Measurements from ENCODE around the gene TLCD3A. TPM values are rescaled to one million over a fixed set of nuclear protein-coding genes. Genes with fewer than 3 reads are reported as not detected.

The TLCD3A gene
- total and polyA plus RNA-seq, 2 donors (not counting 1 experiment from before 2014, with no cell fraction given): 7.6 to 54.7 TPM

GRCh38 chr17:760371-760770, 28.0 kb downstream of the TLCD3A start:
- Histone ChIP-seq H3K79me2 (ENCODE audit: control insufficient read depth, insufficient read depth, low read length) (no peaks in the 10 kb centered on the region), H3K36me3 (ENCODE audit: control insufficient read depth, insufficient read depth, low read length) (peaks cover 8% of the 10 kb centered on the region), H3K27ac (ENCODE audit: insufficient read depth, low read length) (no peak overlapping the region), H3K9ac (ENCODE audit: insufficient read depth, low read length) (no peak overlapping the region), H3K27me3 (ENCODE audit: control insufficient read depth, insufficient read depth, low read length) (no peaks in the 10 kb centered on the region), H4K20me1 (ENCODE audit: control insufficient read depth, extremely low read depth, insufficient read depth, low read length) (no peaks in the 10 kb centered on the region), H3K9me3 (ENCODE audit: control insufficient read depth, insufficient read depth, low read depth, low read length) (no peaks in the 10 kb centered on the region), H3K4me1 (ENCODE audit: control insufficient read depth, extremely low read depth, insufficient read depth, low read length) (no peaks in the 10 kb centered on the region), H3K4me2 (ENCODE audit: extremely low read depth, insufficient read depth, low read length) (no peak overlapping the region), H3K4me3 (replicated peaks in 1 of 4; ENCODE audit: control extremely low read depth in 1 of 4, insufficient read depth in 1 of 4, low read depth in 3 of 4, low read length in 4 of 4) (no peak overlapping the region), H2AFZ (ENCODE audit: low read length) (no peak overlapping the region)
- DNase-seq (ENCODE audit: low read depth in 2 of 2): no peak
- TF ChIP-seq EZH2 (IDR thresholded peaks at IDR 0.05; ENCODE audit: low read length, missing control alignments): no peak
- TF ChIP-seq, protein P1, sequence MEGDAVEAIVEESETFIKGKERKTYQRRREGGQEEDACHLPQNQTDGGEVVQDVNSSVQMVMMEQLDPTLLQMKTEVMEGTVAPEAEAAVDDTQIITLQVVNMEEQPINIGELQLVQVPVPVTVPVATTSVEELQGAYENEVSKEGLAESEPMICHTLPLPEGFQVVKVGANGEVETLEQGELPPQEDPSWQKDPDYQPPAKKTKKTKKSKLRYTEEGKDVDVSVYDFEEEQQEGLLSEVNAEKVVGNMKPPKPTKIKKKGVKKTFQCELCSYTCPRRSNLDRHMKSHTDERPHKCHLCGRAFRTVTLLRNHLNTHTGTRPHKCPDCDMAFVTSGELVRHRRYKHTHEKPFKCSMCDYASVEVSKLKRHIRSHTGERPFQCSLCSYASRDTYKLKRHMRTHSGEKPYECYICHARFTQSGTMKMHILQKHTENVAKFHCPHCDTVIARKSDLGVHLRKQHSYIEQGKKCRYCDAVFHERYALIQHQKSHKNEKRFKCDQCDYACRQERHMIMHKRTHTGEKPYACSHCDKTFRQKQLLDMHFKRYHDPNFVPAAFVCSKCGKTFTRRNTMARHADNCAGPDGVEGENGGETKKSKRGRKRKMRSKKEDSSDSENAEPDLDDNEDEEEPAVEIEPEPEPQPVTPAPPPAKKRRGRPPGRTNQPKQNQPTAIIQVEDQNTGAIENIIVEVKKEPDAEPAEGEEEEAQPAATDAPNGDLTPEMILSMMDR (conservative IDR thresholded peaks at IDR 0.05 in 1 of 2, IDR thresholded peaks at IDR 0.05 in 1 of 2; ENCODE audit: low read depth in 1 of 2, low read length in 2 of 2): no peak

DNA sequence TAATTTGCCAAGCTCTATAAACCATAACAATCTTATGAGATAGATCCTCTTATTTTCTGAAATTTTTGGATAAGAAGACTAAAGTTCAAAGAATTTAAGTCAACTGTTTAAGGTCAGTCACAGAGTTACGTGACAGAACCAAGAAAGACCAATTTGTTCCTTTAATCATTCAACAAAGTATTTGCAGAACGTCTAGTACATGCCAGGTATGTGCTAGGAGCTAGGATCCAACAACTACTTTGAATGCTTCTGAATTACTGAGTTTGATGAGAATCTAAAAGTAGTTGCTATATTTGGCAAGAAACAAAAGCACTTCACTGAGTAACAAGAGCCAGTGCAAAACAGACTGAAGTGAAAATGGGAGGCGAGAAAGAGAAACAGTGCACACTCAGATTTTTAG, 34.7 kb downstream of the TLCD3A start:
- Histone ChIP-seq H2AFZ (ENCODE audit: low read length) (no peak overlapping the region), H3K79me2 (ENCODE audit: control insufficient read depth, insufficient read depth, low read length) (no peaks in the 10 kb centered on the region), H3K4me2 (ENCODE audit: extremely low read depth, insufficient read depth, low read length) (no peak overlapping the region), H3K27ac (ENCODE audit: insufficient read depth, low read length) (no peak overlapping the region), H3K9ac (ENCODE audit: insufficient read depth, low read length) (no peak overlapping the region), H3K4me3 (replicated peaks in 1 of 4; ENCODE audit: control extremely low read depth in 1 of 4, insufficient read depth in 1 of 4, low read depth in 3 of 4, low read length in 4 of 4) (no peak overlapping the region), H3K9me3 (ENCODE audit: control insufficient read depth, insufficient read depth, low read depth, low read length) (no peaks in the 10 kb centered on the region), H3K27me3 (ENCODE audit: control insufficient read depth, insufficient read depth, low read length) (no peaks in the 10 kb centered on the region), H3K4me1 (ENCODE audit: control insufficient read depth, extremely low read depth, insufficient read depth, low read length) (no peaks in the 10 kb centered on the region), H4K20me1 (ENCODE audit: control insufficient read depth, extremely low read depth, insufficient read depth, low read length) (no peaks in the 10 kb centered on the region), H3K36me3 (ENCODE audit: control insufficient read depth, insufficient read depth, low read length) (peaks cover 12% of the 10 kb centered on the region)
- DNase-seq (ENCODE audit: low read depth in 2 of 2): no peak
- TF ChIP-seq EZH2 (IDR thresholded peaks at IDR 0.05; ENCODE audit: low read length, missing control alignments): no peak
- TF ChIP-seq, protein P1 (conservative IDR thresholded peaks at IDR 0.05 in 1 of 2, IDR thresholded peaks at IDR 0.05 in 1 of 2; ENCODE audit: low read depth in 1 of 2, low read length in 2 of 2): no peak

DNA sequence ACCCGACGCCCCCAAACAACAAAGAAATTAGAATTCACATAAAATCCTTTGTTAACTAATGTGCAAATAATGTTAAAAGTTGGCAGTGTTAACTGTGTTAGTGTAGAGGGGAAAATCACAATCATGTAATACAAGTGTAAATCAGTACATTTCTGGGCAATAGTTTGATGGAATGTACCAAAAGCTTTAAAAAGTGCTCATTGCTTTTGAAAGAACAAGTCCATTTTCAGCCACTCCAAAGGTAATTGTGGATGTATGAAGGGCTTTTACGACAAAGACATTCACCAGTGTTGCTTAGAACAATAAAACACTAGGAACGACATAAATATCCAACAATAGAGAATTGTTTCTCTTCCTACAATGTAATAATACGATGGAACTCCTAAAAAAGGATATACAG, 40.6 kb downstream of the TLCD3A start:
- TF ChIP-seq EZH2 (IDR thresholded peaks at IDR 0.05; ENCODE audit: low read length, missing control alignments): no peak
- TF ChIP-seq, protein P1 (conservative IDR thresholded peaks at IDR 0.05 in 1 of 2, IDR thresholded peaks at IDR 0.05 in 1 of 2; ENCODE audit: low read depth in 1 of 2, low read length in 2 of 2): no peak
- no peak for DNase-seq (ENCODE audit: low read depth in 2 of 2)
- peaks cover 15% of the 10 kb centered on the region for H3K36me3 ChIP-seq (ENCODE audit: control insufficient read depth, insufficient read depth, low read length)

More for the DNA sequence above, 40.6 kb downstream of the TLCD3A start:
- no peaks in the 10 kb centered on the region for H4K20me1 ChIP-seq (ENCODE audit: control insufficient read depth, extremely low read depth, insufficient read depth, low read length)
- H3K4me3 ChIP-seq (replicated peaks in 1 of 4; ENCODE audit: control extremely low read depth in 1 of 4, insufficient read depth in 1 of 4, low read depth in 3 of 4, low read length in 4 of 4): no peak overlapping the region
- no peaks in the 10 kb centered on the region for H3K79me2 ChIP-seq (ENCODE audit: control insufficient read depth, insufficient read depth, low read length)
- no peaks in the 10 kb centered on the region for H3K27me3 ChIP-seq (ENCODE audit: control insufficient read depth, insufficient read depth, low read length)
- H3K9me3 ChIP-seq (ENCODE audit: control insufficient read depth, insufficient read depth, low read depth, low read length): no peaks in the 10 kb centered on the region
- H3K4me2 ChIP-seq (ENCODE audit: extremely low read depth, insufficient read depth, low read length): no peak overlapping the region
- no peaks in the 10 kb centered on the region for H3K4me1 ChIP-seq (ENCODE audit: control insufficient read depth, extremely low read depth, insufficient read depth, low read length)
- no peak overlapping the region for H2AFZ ChIP-seq (ENCODE audit: low read length)
- no peak overlapping the region for H3K27ac ChIP-seq (ENCODE audit: insufficient read depth, low read length)
- no peak overlapping the region for H3K9ac ChIP-seq (ENCODE audit: insufficient read depth, low read length)

All from fibroblast of lung (primary cell).